ENCODE data around the gene ASIC1.

Gene ASIC1

GRCh38 chr12:50085615-50086072, 28.2 kb downstream of the ASIC1 start:
- DNase-seq: no peak

GRCh38 chr12:50086148-50086547, 28.8 kb downstream of the ASIC1 start:
- no peak for DNase-seq

GRCh38 chr12:50087151-50087550, 29.8 kb downstream of the ASIC1 start:
- DNase-seq: no peak

GRCh38 chr12:50087995-50088394, 30.6 kb downstream of the ASIC1 start:
- no peak for DNase-seq

- peak; percentile 36 for DNase-seq
Measured at GRCh38 chr12:50088577-50089335, 31.4 kb downstream of the ASIC1 start.

- DNase-seq: no peak
Measured at GRCh38 chr12:50089730-50090129, 32.3 kb downstream of the ASIC1 start.

- no peak for DNase-seq
Measured at GRCh38 chr12:50090391-50090790, 33.0 kb downstream of the ASIC1 start.

GRCh38 chr12:50097952-50098351, 40.6 kb downstream of the ASIC1 start:
- DNase-seq: no peak

- DNase-seq: no peak
Measured at GRCh38 chr12:50099302-50100008, 42.1 kb downstream of the ASIC1 start.

- DNase-seq: no peak
Measured at GRCh38 chr12:50100561-50100960, 43.2 kb downstream of the ASIC1 start.

- DNase-seq: no peak
Measured at GRCh38 chr12:50101663-50102062, 44.3 kb downstream of the ASIC1 start.

GRCh38 chr12:50102131-50102531, 44.7 kb downstream of the ASIC1 start:
- no peak for DNase-seq

- no peak for DNase-seq
Measured at GRCh38 chr12:50102646-50103309, 45.4 kb downstream of the ASIC1 start.

- no peak for DNase-seq
Measured at GRCh38 chr12:50103351-50103750, 46.0 kb downstream of the ASIC1 start.

GRCh38 chr12:50103767-50104321, 46.4 kb downstream of the ASIC1 start, which contains the start of gene GPD1:
TSS of gene GPD1 (plus strand) at chr12:50104008. CDS start at chr12:50104051, 43 bp downstream.
- no peak for DNase-seq

- no peak for DNase-seq
Measured at GRCh38 chr12:50104417-50105366, 47.3 kb downstream of the ASIC1 start.

GRCh38 chr12:50105913-50106450, 48.6 kb downstream of the ASIC1 start:
- no peak for DNase-seq

- no peak for DNase-seq
Measured at GRCh38 chr12:50106907-50107306, 49.5 kb downstream of the ASIC1 start.

- DNase-seq: no peak
Measured at GRCh38 chr12:50107416-50108268, 50.2 kb downstream of the ASIC1 start.

- no peak for DNase-seq
Measured at GRCh38 chr12:50109319-50109718, 51.9 kb downstream of the ASIC1 start.
